ENCODE measurements around the gene ZNF385C.

The ZNF385C gene

DNA sequence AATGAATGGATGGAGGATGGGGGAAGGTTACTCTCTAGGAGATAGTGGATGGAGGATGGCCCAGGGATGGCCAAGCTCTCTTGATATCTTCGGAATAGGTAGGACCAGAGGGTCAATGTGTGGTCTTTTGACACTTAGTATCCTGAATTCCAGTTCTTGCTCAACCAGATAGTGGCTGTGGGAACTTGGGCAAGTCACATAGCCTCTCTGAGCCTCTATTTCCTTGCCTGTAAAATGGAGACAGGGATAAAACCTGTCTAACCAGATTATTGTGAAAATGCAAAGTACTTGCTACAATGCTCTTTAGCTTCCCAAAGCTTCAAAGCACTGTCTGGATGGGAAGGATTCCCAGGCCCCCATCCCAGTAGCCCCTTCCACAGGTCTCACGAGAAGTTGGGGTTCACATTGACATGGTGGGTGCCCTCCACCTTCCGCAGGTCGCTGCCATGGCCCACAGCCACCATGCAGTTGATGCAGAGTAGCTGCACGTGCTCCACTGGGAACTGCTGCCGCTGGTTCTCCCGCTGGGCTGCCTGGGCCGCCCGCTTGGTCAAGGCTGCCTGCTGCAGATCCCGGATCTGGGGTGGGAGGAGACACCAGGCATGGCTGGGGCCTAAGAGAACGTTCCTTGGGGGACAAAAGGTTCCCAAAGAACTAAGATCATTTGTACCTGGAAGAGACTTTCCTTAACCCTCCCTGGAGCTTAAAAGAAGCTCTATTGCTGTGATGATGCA, 5.1 kb upstream of the ZNF385C start:
- Mint-ChIP-seq H3K9me3 (no peaks in the 10 kb centered on the region), H3K27ac (no peak overlapping the region), H3K4me3 (no peak overlapping the region), H3K4me1 (peaks cover 8% of the 10 kb centered on the region), H3K36me3 (peaks cover 10% of the 10 kb centered on the region)
- ATAC-seq (no peak), DNase-seq (ENCODE audit: low spot score in 2 of 2) (no peak)

DNA sequence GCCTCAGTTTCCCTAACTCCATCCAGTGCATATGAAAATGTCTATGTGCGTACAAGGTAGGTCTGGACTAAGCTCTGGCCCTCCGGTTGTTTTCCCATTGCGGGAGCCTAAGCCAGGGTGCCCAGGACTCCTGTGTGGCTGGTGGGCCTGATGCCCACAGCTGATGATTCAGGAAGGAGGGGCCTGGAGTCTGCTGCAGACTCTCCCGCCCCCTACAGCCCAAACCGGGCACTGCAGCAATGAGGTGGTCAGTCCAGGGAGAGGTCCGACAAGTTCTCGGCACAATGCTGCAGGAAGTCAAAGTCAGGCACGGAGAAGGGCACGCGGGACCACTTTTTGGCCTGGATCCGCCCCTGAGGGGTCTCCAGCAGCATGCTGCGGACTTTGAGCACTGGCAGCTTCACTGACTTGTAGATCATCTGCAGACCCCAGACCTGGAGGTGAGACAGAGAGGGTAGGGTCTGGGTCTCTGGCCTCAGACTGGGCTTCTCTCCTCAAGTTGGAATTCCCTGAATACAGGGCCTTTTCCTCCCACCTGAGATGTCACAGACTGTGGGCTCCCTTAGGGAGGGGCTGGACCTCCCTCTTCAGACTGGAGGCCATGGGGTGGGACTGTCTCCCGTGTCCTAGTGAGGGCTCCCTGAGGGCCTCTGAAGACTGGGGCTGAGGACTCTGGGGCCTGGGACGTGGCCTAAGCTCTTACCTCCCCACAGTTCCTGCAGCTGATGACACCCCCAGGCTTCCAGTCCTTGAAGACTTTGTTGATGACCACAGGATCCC, 3.4 kb upstream of the ZNF385C start:
- Mint-ChIP-seq H3K4me1 (peaks cover 10% of the 10 kb centered on the region), H3K27ac (no peak overlapping the region), H3K36me3 (peaks cover 6% of the 10 kb centered on the region), H3K9me3 (no peaks in the 10 kb centered on the region), H3K4me3 (no peak overlapping the region)
- ATAC-seq, result peak; percentile 78
- DNase-seq (ENCODE audit: low spot score in 2 of 2), result peak; percentile 78 to 90

DNA sequence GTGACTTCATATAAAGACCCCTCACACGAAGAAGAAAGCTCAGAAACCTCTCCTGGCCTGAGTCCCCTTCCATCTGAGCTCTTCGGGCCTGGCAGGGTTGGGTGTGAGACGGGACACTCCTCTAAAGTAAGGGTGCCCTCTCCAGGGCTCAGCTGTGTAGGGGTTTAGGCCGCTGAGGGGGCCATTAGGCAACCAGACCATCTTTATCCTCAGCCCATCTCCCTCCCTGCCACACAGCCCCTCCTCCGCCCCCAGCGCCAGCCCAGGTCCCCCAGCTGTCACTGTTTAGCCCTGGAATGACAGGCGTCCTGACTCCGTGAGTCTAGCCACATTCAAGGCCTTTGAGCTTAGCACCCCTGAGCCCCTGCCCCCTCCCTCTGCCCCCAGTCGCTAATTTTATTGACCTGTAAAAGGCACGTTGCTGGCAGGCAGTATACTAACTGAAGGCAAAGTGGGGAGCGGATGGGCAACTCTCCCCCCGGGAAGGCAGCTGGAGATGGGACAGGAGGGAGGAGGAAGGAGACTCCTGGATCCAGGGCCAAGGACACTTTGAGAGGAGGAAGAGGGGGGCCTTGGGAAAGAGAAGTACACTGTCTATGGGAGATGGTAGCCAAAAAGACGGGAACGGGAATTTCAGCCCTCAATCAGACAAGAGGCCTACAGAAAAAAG, 592 bp upstream of the ZNF385C start:
- Mint-ChIP-seq H3K4me1 (peaks cover 10% of the 10 kb centered on the region), H3K27ac (no peak overlapping the region), H3K9me3 (no peaks in the 10 kb centered on the region), H3K4me3 (peak overlapping the region; percentile 53), H3K36me3 (no peaks in the 10 kb centered on the region)
- DNase-seq (ENCODE audit: low spot score in 2 of 2) (no peak), ATAC-seq (no peak)

- H3K36me3 Mint-ChIP-seq, result no peaks in the 10 kb centered on the region
- no peak overlapping the region for H3K27ac Mint-ChIP-seq
- H3K4me3 Mint-ChIP-seq, result no peak overlapping the region
- ATAC-seq (no peak), DNase-seq (ENCODE audit: low spot score in 2 of 2) (no peak)
- peaks cover 10% of the 10 kb centered on the region for H3K4me1 Mint-ChIP-seq
- H3K9me3 Mint-ChIP-seq, result no peaks in the 10 kb centered on the region
Observed at GRCh38 chr17:42096360-42097111, 1.7 kb downstream of the ZNF385C start.

- ATAC-seq (no peak), DNase-seq (ENCODE audit: low spot score in 2 of 2) (no peak)
- Mint-ChIP-seq H3K4me1 (peaks cover 10% of the 10 kb centered on the region), H3K9me3 (no peaks in the 10 kb centered on the region), H3K4me3 (no peak overlapping the region), H3K36me3 (no peaks in the 10 kb centered on the region), H3K27ac (no peak overlapping the region)
Observed at GRCh38 chr17:42094375-42095069, 3.8 kb downstream of the ZNF385C start.

DNA sequence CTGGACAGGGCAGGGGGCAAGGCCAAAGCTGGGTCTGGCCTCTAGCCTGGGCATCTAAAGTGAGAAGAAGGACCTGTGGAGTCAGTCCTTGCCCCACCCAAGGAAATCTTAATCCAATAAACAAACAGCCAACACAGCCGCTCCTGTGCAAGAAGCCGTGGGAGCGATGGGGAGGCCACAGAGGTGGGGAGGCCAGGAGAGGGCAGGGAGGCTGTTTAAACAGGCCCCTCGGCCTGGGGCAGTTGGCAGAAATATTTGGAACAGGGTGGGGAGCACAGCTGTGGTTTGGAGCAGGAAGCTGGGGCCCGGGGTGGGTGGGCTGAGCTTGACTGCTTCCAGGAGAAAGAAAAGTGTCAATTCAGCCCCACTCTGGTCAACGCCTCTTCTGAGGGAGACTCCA, 5.3 kb downstream of the ZNF385C start:
- Mint-ChIP-seq H3K27ac (peak overlapping the region; percentile 34), H3K36me3 (no peaks in the 10 kb centered on the region), H3K4me3 (no peak overlapping the region), H3K4me1 (peaks cover 6% of the 10 kb centered on the region), H3K9me3 (no peaks in the 10 kb centered on the region)
- ATAC-seq (no peak), DNase-seq (ENCODE audit: low spot score in 2 of 2) (no peak)

DNA sequence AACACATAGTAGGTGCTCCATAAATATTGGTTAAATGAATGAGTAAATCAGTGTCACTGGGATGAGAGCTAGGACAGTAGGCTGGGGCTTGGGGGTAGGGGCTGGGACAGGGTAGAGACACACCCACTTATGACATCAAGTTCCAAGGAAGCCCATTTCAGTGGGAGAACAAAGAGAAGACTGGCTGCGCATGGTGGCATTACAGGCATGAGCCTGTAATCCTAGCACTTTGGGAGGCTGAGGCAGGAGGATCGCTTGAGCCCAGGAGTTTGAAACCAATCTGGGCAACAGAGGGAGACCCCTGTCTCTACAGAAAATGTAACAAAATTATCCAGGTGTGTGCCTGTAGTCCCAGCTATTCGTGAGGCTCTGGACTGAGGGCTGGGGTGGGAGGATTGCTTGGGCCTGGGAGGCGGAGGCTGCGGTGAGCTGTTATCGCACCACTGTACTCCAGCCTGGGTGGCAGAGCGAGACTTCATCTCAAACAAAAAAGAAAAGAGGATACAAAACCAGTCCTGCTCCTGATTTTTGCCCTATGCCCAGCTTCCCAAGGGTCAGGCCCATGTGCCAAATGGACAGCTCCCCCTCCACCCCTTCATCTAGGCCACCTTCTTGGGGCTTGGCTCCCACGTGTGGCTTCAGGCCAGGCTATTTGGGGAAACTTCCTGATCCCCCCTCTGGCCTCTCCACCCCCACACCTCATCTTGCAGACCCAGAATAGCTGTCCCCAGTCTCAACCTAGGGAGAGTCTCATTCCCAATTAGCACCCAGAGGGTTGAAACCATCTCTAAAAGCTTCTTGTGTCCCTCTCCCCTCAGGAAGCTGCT, 7.1 kb downstream of the ZNF385C start:
- DNase-seq (ENCODE audit: low spot score in 2 of 2) (no peak), ATAC-seq (no peak)
- no peak overlapping the region for H3K4me3 Mint-ChIP-seq
- H3K36me3 Mint-ChIP-seq, result no peaks in the 10 kb centered on the region
- H3K27ac Mint-ChIP-seq, result no peak overlapping the region
- no peaks in the 10 kb centered on the region for H3K4me1 Mint-ChIP-seq
- H3K9me3 Mint-ChIP-seq, result no peaks in the 10 kb centered on the region

GRCh38 chr17:42088736-42089135, 9.5 kb downstream of the ZNF385C start:
- H3K4me1 Mint-ChIP-seq, result no peaks in the 10 kb centered on the region
- ATAC-seq (no peak), DNase-seq (ENCODE audit: low spot score in 2 of 2) (no peak)
- no peaks in the 10 kb centered on the region for H3K36me3 Mint-ChIP-seq
- H3K27ac Mint-ChIP-seq, result no peak overlapping the region
- no peaks in the 10 kb centered on the region for H3K9me3 Mint-ChIP-seq
- no peak overlapping the region for H3K4me3 Mint-ChIP-seq

- Mint-ChIP-seq H3K4me3 (no peak overlapping the region), H3K36me3 (no peaks in the 10 kb centered on the region), H3K27ac (no peak overlapping the region), H3K9me3 (no peaks in the 10 kb centered on the region), H3K4me1 (no peaks in the 10 kb centered on the region)
- no peak for ATAC-seq
- DNase-seq (ENCODE audit: low spot score in 2 of 2), result no peak
Observed at GRCh38 chr17:42087736-42088705, 10.3 kb downstream of the ZNF385C start.

DNA sequence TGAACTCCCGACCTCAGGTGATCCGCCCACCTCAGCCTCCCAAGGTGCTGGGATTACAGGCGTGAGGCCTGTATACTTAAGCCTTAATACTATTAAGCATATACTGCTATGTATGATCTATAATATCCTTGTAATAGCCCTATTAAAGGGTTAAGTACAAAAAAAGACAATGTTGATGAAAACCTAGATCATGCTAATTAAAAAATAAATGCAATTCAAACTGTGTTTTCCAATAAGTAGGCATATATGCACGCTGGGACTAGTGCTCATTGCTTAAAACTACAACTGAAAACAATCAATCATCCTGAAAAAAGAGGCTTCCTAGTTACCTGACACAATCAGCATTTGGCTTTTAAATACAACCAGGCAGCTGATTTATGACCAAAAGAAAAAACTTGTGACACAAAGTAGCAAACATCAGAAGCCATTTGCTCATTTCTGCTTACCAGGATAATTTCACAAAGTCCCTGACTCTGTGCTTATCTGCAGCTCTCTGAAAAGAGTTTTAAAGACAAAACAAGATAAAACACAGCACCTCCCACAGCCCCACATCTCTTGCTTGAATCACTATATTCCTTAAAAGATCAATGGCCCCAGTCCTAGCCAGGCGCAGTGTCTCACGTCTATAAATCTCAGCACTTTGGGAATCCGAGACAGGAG, 11.1 kb downstream of the ZNF385C start:
- Mint-ChIP-seq H3K4me1 (no peaks in the 10 kb centered on the region), H3K4me3 (no peak overlapping the region), H3K27ac (no peak overlapping the region), H3K36me3 (no peaks in the 10 kb centered on the region), H3K9me3 (no peaks in the 10 kb centered on the region)
- DNase-seq (ENCODE audit: low spot score in 2 of 2) (no peak), ATAC-seq (no peak)

- Mint-ChIP-seq H3K9me3 (no peaks in the 10 kb centered on the region), H3K4me3 (no peak overlapping the region), H3K36me3 (no peaks in the 10 kb centered on the region), H3K27ac (no peak overlapping the region), H3K4me1 (no peaks in the 10 kb centered on the region)
- no peak for DNase-seq (ENCODE audit: low spot score in 2 of 2)
- peak; percentile 19 for ATAC-seq
Observed at GRCh38 chr17:42081516-42082129, 16.6 kb downstream of the ZNF385C start.

- no peak for ATAC-seq
- Mint-ChIP-seq H3K4me3 (no peak overlapping the region), H3K36me3 (no peaks in the 10 kb centered on the region), H3K4me1 (no peaks in the 10 kb centered on the region), H3K27ac (no peak overlapping the region), H3K9me3 (no peaks in the 10 kb centered on the region)
- no peak for DNase-seq (ENCODE audit: low spot score in 2 of 2)
Observed at GRCh38 chr17:42079541-42079940, 18.7 kb downstream of the ZNF385C start.

All from stimulated activated effector memory CD8-positive, alpha-beta T cell treated with anti-CD3 and anti-CD28 coated beads, Interleukin-12 subunit alpha, Interleukin-12 subunit beta, amount 100 ng/mL, for 72 hours (primary cell).